Measurements from ENCODE around the gene AQP2. TPM values are rescaled to one million over a fixed set of nuclear protein-coding genes. Genes with fewer than 3 reads are reported as not detected.

The AQP2 gene
- total and polyA plus RNA-seq, 2 of the 13 experiments (the other 11 are each of a cell fraction or from before 2014, with no cell fraction given) = not detected

- no peak for TF ChIP-seq RERE (CRISPR knock-in tag; IDR thresholded peaks at IDR 0.05; ENCODE audit: low read depth)
- 0 out of 2 replicates have a peak, but pooled peaks have one; percentile 61 for TF ChIP-seq SSRP1 (CRISPR knock-in tag; IDR thresholded peaks at IDR 0.05)
- no peak for TF ChIP-seq POLR2G (IDR thresholded peaks at IDR 0.05; ENCODE audit: low read depth, low read length)
- no peak for TF ChIP-seq SKIL (CRISPR knock-in tag; IDR thresholded peaks at IDR 0.05; ENCODE audit: borderline replicate concordance)
- no peak for TF ChIP-seq SMAD9 (CRISPR knock-in tag; IDR thresholded peaks at IDR 0.05)
- peak; percentile 62 for TF ChIP-seq SAP130 (CRISPR knock-in tag; IDR thresholded peaks at IDR 0.05; ENCODE audit: low read depth)
- no peak for TF ChIP-seq GMEB2 (CRISPR knock-in tag; IDR thresholded peaks at IDR 0.05; ENCODE audit: low read depth)
- TF ChIP-seq ZBTB26 (CRISPR knock-in tag; IDR thresholded peaks at IDR 0.05; ENCODE audit: borderline replicate concordance) = 0 out of 2 replicates have a peak, but pooled peaks have one; percentile 51
- no peak for TF ChIP-seq TGIF2 (CRISPR knock-in tag; IDR thresholded peaks at IDR 0.05)
- no peak for TF ChIP-seq BRD4 (CRISPR knock-in tag; IDR thresholded peaks at IDR 0.05)
- no peak for TF ChIP-seq ZNF770 (CRISPR knock-in tag; IDR thresholded peaks at IDR 0.05)
- TF ChIP-seq JUNB (CRISPR knock-in tag; IDR thresholded peaks at IDR 0.05; ENCODE audit: borderline replicate concordance) = no peak
- TF ChIP-seq ZNF800 (CRISPR knock-in tag; IDR thresholded peaks at IDR 0.05) = no peak
These were observed 5.0 kb upstream of the AQP2 start (continued) for GRCh38 chr12:49945394-49946080.

Data from HepG2 (cell line).